Parathyroid adenoma (tissue), 2 donors: ENCODE data around the gene CYP26B1.

Experiments used
- H2AFZ ChIP-seq: fragments of 300-600 bp; sonication (generic); one replicate; pipeline ENCODE4 v1.7.0; 2017; ENCODE audit warnings: antibody characterized with exemption, mild to moderate bottlenecking
- H3K27ac ChIP-seq: fragments of 300-600 bp; sonication (generic); one replicate; pipeline ENCODE4 v1.7.0; 2017
- H3K27me3 ChIP-seq: fragments of 300-600 bp; sonication (generic); one replicate; pipeline ENCODE4 v1.7.0; 2017; ENCODE audit warnings: low read length; ENCODE audit not compliant: control insufficient read depth, insufficient read depth
- H3K36me3 ChIP-seq: fragments of 300-600 bp; sonication (generic); one replicate; pipeline ENCODE4 v1.7.0; 2017; ENCODE audit warnings: low read length; ENCODE audit not compliant: control insufficient read depth, insufficient read depth
- H3K4me1 ChIP-seq: fragments of 300-600 bp; sonication (generic); one replicate; pipeline ENCODE4 v1.7.0; 2017; ENCODE audit warnings: control low read depth
- H3K4me2 ChIP-seq: fragments of 300-600 bp; sonication (generic); one replicate; pipeline ENCODE4 v1.7.0; 2017; ENCODE audit warnings: low read length
- H3K4me3 ChIP-seq: fragments of 300-600 bp; sonication (generic); one replicate; pipeline ENCODE4 v1.7.0; 2017; ENCODE audit warnings: low read depth, low read length
- H3K79me2 ChIP-seq: fragments of 300-600 bp; sonication (generic); one replicate; pipeline ENCODE4 v1.7.0; 2017; ENCODE audit warnings: control low read depth
- H3K9ac ChIP-seq: fragments of 300-600 bp; sonication (generic); one replicate; pipeline ENCODE4 v1.7.0; 2017; ENCODE audit warnings: mild to moderate bottlenecking
- H3K9me3 ChIP-seq: fragments of 300-600 bp; sonication (generic); one replicate; pipeline ENCODE4 v1.7.0; 2017; ENCODE audit warnings: low read length; ENCODE audit not compliant: control insufficient read depth
- TF ChIP-seq, protein P1 (sequence below): fragments of 300-600 bp; sonication (generic); IDR thresholded peaks from one replicate; pipeline ENCODE4 v1.7.0; 2017; ENCODE audit warnings: antibody characterized with exemption, mild to moderate bottlenecking
- donor health status: primary hyperparathyroidism.

CYP26B1 gene

DNA sequence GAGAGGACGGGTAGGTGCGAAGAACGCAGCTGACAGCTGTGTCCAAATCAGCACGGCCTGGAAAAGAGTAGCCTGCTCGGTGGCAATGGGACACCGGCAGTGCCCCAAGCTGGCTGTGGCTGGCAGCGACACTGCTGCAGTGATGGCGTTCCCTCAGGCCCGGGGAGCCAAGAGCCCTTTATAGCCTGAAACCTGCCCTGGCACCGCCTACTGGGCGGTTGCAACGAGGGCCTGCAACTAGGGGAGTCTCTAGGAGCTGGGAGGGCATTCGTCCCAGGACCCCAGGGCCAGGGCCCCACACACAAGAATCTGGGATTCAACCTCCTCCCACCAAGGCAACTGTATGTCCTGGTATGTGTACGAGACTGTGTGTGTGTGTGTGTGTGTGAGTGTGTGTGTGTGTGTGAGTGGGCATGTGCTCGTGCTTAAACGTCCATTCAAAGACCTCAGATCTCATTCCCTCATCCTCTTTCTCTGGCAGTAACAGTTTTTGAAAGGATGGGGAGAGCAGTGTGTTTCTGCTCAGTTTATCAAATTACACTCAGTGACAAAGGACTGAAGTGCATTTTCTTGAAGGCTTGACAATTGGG, 6.8 kb upstream of the CYP26B1 start:
- no peaks in the 10 kb centered on the region for H3K79me2 ChIP-seq
- H3K4me2 ChIP-seq, result no peak overlapping the region
- H3K4me1 ChIP-seq, result peaks cover 6% of the 10 kb centered on the region
- H3K27me3 ChIP-seq, result no peaks in the 10 kb centered on the region
- no peak overlapping the region for H3K9ac ChIP-seq
- no peak overlapping the region for H3K27ac ChIP-seq
- H3K4me3 ChIP-seq, result no peak overlapping the region
- H3K9me3 ChIP-seq, result no peaks in the 10 kb centered on the region
- H3K36me3 ChIP-seq, result no peaks in the 10 kb centered on the region
- H2AFZ ChIP-seq, result no peak overlapping the region
- TF ChIP-seq, protein P1, sequence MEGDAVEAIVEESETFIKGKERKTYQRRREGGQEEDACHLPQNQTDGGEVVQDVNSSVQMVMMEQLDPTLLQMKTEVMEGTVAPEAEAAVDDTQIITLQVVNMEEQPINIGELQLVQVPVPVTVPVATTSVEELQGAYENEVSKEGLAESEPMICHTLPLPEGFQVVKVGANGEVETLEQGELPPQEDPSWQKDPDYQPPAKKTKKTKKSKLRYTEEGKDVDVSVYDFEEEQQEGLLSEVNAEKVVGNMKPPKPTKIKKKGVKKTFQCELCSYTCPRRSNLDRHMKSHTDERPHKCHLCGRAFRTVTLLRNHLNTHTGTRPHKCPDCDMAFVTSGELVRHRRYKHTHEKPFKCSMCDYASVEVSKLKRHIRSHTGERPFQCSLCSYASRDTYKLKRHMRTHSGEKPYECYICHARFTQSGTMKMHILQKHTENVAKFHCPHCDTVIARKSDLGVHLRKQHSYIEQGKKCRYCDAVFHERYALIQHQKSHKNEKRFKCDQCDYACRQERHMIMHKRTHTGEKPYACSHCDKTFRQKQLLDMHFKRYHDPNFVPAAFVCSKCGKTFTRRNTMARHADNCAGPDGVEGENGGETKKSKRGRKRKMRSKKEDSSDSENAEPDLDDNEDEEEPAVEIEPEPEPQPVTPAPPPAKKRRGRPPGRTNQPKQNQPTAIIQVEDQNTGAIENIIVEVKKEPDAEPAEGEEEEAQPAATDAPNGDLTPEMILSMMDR, result no peak

DNA sequence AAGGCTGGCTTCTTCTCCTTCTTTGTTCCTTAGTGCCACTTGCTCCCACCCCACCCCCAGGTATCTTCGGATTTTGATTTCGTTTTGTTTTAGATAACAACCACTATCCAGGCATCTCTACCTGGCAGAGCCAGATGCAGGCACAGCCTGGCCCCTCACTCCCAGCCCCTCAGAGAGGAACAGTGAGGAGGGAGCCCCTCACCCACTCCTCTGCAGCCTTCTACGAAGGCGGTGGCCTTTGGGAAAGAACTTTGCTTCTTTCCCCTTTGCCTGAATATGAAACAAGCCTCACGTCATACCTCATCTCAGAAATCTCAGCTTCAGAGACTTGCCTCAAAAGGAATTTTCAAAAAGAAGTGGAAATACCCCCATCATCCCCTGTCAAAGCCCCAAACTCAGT, 6.3 kb upstream of the CYP26B1 start:
- Histone ChIP-seq H3K27me3 (no peaks in the 10 kb centered on the region), H3K4me3 (no peak overlapping the region), H3K9ac (no peak overlapping the region), H3K9me3 (no peaks in the 10 kb centered on the region), H3K4me2 (no peak overlapping the region), H2AFZ (no peak overlapping the region), H3K79me2 (no peaks in the 10 kb centered on the region), H3K4me1 (peaks cover 6% of the 10 kb centered on the region), H3K27ac (no peak overlapping the region), H3K36me3 (no peaks in the 10 kb centered on the region)
- TF ChIP-seq, protein P1, result no peak

DNA sequence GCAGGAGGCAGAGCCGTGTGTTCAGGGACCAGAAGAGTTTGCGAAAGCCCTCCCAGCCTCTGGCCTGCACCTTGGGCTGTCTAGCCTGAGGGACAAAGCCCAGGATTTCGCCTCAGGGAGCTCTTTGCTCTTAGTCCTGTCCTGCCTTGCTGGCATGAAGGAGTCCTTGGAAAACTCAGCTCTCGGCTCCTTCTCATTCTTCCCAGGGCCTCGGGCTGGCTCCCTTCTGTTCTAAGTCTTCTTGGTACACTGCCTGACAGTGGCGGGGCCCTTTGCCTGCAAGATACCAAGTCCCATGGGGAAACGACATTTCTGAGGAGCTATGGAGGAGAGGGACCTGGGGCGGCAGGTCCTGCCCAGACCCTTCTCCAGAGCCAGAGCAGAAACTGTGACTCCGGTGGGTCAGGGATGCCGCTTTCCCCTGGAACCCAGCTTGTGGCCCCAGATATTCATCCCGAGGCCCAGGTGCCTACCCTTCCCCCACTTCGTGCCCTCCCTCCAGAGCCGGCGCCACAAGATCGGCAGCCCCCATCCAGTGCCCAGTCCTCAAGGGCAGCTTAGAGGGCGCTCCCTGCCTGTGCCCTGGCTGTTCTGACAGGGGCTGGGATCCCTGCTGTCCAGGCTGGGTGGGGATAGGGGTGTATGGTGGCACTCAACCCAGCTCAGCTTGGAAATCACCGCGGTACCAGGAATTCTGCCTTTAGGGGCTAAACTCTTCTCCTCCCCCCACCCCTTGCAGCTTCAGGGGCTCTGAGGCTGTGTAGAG, 5.5 kb upstream of the CYP26B1 start:
- Histone ChIP-seq H3K9me3 (no peaks in the 10 kb centered on the region), H3K4me1 (peaks cover 6% of the 10 kb centered on the region), H3K27ac (no peak overlapping the region), H3K9ac (no peak overlapping the region), H3K4me3 (no peak overlapping the region), H3K4me2 (no peak overlapping the region), H3K79me2 (no peaks in the 10 kb centered on the region), H3K27me3 (no peaks in the 10 kb centered on the region), H2AFZ (no peak overlapping the region), H3K36me3 (no peaks in the 10 kb centered on the region)
- TF ChIP-seq, protein P1, result no peak

DNA sequence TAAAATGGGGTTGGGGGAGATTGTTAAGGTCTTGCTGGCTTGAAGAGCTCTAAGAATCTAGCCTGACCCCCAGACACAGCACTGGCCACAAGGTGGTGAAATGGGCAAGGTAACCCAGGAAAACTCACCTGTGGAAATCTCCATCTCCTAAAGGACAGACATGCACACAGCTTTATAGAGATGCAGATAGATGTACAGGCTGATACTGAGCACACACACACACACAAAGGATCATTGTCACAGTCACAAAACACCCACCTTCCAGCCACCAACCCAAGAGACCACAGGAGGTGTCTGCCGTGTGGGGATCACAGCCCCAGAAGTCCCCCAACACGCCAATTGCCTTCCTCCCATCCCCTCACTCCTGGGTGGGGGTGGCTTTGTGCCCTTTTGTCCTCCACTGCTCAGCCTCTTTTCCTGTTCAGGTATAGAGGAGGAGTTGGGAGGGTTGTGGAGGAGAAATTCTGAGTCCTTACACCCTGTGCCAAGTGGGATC, 3.2 kb upstream of the CYP26B1 start:
- no peak overlapping the region for H3K4me3 ChIP-seq
- peaks cover 6% of the 10 kb centered on the region for H3K4me1 ChIP-seq
- H3K9ac ChIP-seq, result no peak overlapping the region

More for the DNA sequence above, 3.2 kb upstream of the CYP26B1 start:
- Histone ChIP-seq H3K4me2 (no peak overlapping the region), H3K27ac (no peak overlapping the region), H2AFZ (no peak overlapping the region), H3K27me3 (peaks cover 11% of the 10 kb centered on the region), H3K36me3 (no peaks in the 10 kb centered on the region), H3K79me2 (no peaks in the 10 kb centered on the region), H3K9me3 (no peaks in the 10 kb centered on the region)
- TF ChIP-seq, protein P1, result no peak
